Measurements from ENCODE around the gene PSMD12.

PSMD12 gene

GRCh38 chr17:67297454-67297960 lies 68.9 kb downstream of the PSMD12 start:
- DNase-seq: no peak

DNA sequence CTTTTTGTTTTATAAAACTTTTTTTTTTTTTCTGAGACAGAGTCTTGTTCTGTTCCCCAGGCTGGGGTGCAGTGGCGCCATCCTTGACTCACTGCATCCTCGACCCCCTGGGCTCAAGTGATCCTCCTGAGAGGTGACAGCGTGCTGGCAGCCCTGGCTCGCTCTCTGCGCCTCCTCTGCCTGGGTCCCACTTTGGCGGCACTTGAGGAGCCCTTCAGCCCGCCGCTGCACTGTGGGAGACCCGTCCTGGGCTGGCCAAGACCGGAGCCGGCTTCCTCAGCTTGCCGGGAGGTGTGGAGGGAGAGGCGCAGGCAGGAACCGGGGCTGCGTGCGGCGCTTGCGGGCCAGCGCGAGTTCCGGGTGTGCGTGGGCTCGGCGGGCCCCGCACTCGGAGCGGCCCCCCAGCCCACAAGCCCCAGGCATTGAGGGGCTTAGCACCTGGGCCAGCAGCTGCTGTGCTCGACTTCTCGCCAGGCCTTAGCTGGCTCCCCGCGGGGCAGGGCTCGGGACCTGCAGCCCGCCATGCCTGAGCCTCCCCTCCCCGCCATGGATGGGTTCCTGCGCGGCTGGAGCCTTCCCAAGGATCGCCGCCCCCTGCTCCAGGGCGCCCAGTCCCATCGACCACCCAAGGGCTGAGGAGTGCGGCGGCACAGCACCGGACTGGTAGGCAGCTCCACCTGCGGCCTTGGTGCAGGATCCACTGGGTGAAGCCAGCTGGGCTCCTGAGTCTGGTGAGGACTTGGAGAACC lies 71.8 kb downstream of the PSMD12 start:
- DNase-seq: no peak

GRCh38 chr17:67293251-67294203 lies 72.8 kb downstream of the PSMD12 start:
- DNase-seq: peak; percentile 62 to 64

DNA sequence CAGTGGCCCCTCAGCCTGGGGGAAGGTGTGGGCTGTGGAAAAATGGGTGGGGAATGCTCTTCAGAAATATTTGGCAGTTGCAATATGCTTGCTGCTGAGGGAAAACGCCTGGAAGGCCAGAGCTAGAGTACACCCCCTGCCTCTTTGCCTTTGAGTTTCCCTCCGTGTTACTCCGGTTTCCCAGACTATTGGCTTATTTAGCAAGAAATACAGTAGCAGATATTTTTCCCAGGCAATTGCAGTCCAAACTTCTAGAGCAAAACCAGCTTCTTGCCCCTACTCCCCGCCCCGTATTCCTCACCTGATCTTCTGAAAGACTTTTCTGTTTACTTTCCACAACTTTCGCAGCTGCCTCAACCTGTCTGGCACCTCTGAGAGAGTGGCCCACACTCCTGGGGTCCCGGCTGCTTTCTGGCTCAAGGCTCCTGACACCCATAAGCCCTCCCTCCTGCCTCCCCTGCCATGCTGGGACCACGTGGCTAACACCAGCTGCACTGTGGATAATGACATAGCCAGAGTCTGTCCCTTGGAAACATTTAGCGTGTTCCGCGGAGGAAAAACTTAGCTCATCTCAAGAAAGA lies 75.6 kb downstream of the PSMD12 start:
- no peak for DNase-seq

DNA sequence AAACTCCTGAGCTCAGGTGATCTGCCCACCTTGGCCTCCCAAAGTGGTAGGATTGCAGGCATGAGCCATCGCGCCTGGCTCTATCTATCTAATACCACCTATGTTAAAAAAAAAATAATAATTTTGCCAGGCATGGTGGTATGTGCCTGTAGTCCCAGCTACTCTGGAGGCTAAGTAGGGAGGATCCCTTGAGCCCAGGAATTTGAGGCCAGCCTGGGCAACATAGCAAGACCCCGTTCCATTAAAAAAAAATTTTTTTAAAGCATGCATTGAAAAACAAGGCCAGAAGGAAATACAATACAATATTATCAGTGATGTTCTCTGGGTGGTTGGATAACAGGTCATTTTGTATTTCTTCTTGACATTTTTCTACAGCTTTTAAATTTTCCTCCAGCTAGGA lies 76.1 kb downstream of the PSMD12 start:
- no peak for DNase-seq

DNA sequence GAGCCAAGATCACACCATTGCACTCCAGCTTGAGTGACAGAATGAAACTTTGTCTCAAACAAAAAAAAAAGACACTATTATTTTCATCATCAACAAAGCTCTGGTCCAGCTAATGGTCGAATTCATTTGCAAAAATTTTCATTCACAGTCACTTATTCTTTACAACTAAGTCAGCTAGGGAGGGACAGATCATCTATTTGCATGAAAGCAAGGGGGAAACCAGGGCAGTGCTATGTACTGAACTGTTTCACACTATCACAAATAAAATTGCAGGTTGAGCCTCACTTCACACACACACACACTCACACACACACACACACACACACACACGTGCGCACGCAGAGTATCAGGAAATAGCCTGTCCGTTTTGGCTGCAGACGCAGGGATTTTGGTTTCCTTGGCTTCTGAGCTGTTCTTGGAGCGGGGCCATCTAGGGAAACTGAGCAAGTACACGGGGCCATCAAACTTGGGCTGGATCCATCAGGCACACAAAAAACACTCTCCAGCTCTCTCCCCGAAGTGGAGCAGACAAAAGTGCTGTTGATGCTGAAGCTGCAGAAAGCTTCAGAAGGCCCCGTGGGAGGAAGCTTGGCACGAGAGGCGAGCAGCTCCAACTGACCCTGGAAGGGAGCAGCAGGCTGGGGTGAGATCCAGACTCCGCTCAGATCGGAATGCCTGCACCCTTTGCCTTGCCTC lies 77.0 kb downstream of the PSMD12 start:
- DNase-seq: peak; percentile 8 to 31

Measured in SHP77 (cell line).